ENCODE measurements around the gene ATP2B1.
"Not testable (repeated sequence)": the region's sequence is repeated elsewhere in the genome, so short reads cannot be mapped to it uniquely, and the experiment has no call there.

The ATP2B1 gene

DNA sequence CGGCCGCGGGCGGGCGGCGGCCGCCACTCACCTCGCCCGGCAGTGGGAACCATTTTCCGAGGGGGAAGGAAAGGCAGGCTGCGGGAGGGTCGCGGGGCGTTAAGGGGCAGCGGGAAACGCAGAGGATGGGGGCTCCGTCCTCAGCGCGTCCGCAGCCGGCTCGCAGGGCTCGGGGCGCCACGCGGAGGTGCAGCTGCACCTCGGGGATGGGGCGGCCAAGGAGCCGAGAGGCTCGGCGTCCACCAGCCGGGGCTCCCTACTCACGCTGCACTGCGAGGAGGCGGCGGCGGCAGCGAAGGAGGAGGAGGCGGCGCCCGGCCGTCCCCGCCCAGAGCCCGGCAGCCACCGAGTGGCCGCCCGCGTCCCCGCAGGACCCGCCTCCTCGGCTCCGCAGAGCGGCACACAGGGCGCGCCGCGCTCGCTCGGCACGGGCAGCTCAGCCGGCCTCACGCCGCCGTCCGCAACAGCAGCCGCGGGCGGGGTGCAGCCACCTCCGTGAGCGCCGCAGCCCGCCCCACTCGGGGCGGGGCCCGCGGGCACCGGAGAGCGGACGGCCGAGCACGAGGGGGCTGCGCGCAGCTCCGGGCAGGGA is at the start of gene ATP2B1:
ATP2B1 (minus strand) TSS at position 274 of the 592 bp plus-strand sequence. CDS start 52,952 bp downstream, outside the sequence.
- peak; percentile 53 for DNase-seq (ENCODE audit: low read depth, low spot score)

DNA sequence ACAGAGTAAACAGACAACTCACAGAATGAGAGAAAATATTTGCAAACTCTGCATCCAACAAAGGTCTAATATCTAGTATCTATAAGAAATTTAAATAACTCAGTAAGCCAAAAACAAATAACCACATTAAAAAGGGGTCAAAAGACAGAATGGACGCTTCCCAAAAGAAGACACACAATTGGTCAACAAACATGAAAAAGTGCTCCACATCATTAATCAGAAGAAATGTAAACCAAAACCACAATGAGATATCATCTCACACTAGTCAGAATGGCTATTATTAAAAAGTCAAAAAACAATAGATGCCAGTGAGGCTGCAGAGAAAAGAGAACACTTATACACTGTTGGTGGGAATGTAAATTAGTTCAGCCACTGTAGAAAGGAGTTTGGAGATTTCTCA is 49.3 kb upstream of the ATP2B1 start:
- DNase-seq (ENCODE audit: low read depth, low spot score) = not testable (repeated sequence)

DNA sequence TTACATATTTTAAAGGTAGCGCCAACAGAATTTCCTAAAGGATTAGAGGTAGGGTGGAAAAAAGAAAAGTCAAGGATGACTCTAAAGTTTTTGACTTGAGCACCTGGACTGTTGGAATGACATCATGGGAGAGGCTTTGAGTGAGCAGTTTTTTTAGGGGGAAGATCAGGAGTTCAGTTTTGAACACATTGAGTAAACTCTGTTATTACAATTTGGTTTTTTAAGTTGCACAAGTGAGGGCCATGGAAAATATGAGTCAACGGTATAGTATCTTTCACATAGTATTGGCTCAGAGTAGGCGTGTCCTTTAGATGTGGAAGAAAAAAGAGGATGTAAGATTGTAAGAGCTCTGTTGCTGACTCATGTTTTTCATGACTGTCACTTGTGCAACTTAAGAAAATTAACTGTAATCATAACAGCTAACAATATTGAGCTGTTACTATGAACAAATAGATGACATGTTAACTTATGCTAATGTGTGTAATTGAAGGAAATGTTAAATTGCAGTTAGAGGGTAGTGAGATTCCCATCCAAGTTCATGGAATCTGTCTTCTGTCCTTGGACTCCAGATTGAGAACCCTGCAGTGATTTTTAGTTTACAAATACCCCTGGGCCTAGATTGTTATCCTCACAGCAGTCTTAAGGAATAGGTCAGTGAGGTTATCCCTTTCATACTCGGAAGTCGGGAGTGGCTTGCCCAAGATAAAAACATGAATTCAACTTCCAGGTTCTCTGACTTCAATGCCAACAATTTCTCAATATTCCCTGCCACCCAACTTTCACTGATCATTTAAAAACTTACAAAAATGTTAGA is 48.2 kb upstream of the ATP2B1 start:
- peak; percentile 54 for DNase-seq (ENCODE audit: low read depth, low spot score)

DNA sequence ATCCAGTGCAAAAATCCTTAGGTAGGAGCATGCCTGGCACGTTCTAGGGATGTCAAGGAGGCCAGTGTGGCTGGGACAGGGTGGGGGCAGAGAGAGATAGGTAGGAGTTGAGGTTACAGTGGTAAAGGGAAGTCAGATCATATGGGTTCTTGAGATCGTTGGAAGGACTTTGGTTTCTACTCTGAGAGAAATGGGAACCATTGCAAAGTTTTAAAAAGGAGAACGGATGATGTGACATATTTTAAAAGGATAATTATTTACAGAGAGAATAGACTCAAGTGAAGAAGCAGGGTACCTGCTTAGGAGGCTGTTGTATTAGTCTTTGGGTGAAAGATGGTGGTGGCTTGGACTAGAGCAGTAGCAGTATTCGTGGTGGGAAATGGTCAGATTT is 47.6 kb upstream of the ATP2B1 start:
- no peak for DNase-seq (ENCODE audit: low read depth, low spot score)

DNA sequence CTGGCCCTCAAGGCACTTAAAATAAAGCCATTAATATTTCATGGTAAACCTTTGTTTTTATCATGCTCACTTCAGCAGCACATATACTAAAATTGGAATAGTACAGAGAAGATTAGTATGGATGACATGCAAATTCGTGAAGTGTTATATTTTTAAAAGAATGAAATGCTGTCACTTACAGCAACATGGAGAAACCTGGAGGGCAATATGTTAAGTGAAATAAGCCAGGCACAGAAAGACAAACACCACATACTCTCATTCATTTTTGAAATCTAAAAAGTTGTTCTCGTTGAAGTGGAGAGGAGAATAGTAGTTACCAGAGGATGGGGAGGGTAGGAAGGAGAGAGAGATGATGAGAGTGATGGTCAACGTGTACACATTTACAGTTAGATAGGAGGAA is 45.4 kb upstream of the ATP2B1 start:
- no peak for DNase-seq (ENCODE audit: low read depth, low spot score)

DNA sequence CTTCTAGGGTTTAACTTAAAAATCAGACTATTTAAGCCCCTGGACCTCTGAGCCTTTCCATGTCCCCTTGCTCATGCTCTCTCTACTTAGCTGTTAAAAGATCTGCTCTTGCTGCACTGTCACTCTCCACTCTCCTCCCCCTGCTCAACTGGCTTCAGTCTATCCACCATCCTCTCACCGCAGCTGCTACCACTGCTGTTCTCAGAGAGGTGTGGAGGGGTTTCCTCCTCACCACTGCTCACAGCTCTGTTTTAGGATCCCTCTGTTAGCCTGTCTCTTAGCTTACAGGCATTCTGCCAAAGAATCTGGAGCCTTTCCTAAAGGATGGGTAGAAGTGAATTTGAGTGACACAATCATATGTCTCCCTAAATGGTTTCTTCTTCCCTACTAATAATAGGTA is 43.7 kb upstream of the ATP2B1 start:
- no peak for DNase-seq (ENCODE audit: low read depth, low spot score)

DNA sequence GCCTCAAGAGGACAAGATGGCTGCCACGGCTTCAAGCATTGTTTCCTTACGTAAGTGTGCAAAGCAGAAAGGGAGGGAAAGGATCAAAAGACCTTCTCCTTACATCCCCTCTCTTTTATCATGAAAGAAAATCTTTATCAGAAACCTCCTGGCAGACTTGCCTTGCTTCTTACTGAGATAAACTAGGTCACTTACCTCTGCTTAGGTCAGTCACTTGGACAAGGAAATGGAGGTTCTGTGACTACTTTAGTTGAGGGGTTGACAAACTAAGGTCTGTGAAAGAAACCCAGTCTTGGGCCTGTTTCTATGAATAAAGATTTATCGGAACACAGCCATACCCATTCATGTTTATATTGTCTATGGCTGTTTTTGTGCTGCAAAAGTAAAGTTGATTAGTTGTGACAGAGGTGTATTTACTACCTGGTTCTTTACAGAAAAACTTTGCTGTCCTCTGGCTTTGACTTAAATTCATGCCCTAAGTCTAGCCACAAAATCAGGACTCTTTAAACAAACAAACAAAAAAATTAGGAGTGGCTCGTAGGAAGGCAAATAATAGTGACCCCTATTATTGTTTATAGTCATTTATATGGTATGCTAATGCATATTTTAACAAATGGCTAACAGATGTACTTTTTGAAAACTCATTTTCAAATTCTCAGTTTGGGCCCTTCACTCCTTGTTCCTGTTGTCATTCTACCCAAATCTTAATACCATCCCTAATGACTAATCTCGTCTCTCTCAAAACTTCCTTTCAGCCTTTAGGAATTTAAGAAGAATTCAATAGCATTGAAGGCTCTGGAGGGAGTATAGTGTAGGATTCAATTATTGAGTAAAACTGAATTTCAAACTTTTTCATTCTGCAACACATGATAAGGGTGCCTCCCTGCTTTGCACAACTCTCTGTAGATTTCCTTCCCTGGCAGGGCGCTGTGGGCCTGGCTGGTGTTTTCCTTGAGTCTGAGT is 42.0 kb upstream of the ATP2B1 start:
- DNase-seq (ENCODE audit: low read depth, low spot score) = no peak

DNA sequence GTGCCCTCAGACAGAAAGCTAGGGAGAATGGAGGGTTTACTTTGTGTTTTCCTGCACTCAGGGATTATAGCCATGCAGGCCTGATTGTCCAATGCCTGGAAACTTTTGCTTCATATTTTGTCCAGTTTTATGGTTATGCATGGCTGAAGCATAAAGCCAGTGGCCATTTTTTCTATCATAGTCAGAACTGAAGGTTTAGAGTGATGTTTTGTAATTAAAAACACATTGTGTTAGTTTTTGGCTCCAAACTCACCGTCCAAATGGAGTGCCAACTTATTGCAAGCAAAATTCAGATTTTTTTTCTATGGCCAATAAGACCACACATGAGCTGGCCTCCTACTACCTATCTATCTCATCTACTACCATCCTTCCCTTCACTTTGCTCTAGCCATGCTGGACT is 40.2 kb upstream of the ATP2B1 start:
- no peak for DNase-seq (ENCODE audit: low read depth, low spot score)

DNA sequence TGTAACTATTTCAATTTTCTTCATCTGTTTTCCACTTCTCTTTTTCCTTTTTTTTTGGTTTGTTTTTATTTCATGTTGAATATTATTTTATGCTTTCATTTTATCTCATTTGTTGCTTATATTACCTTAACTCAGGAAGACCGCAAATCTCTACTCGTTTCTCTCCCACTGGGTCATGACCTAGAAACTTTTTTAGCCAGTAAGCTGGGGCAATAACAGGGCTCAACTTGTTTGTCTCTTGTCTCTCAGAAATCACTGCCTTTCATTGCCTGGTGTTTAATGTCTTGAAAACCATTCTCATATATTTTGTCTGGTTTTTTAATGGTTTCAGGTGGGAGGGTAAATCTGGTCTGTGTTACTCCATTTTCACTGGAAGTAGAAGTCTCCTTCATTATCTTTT is 36.6 kb upstream of the ATP2B1 start:
- DNase-seq (ENCODE audit: low read depth, low spot score) = no peak

DNA sequence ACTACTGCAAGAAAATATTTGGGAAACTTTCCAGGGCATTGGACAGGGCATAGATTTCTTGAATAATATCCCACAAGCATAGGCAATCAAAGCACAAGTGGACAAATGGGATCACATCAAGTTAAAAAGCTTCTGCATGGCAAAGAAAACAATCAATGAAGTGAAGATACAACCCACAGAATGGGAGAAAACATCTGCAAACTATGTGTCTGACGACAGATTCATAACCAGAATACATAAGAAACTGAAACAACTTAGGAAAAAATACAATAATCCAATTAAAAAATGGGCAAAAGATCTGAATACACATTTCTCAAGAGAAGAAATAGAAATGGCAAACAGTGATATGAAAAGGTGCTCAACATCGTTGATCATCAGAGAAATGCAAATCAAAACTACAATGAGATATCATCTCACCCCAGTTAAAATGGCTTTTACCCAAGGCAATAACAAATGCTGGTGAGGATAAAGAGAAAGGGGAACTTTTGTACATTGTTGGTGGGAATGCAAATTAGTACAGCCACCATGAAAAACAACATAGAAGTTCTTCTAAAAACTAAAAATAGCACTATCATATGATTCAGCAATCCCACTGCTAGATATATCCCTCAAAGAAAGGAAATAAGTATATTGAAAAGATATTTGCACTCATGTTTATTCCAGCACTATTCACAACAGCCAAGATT is 33.8 kb upstream of the ATP2B1 start:
- DNase-seq (ENCODE audit: low read depth, low spot score) = no peak

DNA sequence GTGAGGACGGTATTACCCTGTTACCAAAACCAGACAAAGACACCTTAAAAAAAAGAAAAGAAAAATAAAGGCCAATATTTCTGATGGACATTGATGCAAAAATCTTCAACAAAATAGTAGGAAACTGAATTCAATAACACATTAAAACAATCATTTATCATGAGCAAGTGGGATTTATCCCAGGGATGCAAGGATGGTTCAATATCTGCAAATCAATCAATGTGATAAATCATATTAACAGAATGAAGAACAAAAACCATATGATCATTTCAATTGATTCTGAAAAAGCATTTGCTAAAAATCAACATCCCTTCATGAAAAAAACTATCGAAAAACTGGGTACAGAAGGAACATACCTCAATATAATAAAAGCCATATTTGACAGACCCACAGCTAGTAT is 32.3 kb upstream of the ATP2B1 start:
- DNase-seq (ENCODE audit: low read depth, low spot score) = no peak

DNA sequence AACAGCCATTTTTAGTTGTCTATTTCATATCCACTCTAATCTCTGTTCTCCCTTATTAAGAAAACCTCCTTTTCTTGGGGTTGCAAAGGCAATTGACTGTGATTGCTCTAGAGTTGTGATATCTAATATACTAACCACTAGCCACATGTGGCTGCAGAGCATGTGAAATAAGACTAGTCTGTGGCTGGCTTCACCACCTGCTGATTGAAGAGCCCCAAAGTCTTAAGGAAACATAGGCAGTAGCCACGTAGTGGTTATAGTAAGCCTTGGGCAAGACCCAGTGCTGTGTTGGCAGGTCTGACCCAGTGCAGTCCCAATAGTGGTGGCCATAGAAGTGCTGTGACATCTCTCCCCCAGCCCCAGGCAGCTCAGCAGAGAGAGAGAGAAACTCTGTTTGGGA is 28.4 kb upstream of the ATP2B1 start:
- DNase-seq (ENCODE audit: low read depth, low spot score) = no peak

DNA sequence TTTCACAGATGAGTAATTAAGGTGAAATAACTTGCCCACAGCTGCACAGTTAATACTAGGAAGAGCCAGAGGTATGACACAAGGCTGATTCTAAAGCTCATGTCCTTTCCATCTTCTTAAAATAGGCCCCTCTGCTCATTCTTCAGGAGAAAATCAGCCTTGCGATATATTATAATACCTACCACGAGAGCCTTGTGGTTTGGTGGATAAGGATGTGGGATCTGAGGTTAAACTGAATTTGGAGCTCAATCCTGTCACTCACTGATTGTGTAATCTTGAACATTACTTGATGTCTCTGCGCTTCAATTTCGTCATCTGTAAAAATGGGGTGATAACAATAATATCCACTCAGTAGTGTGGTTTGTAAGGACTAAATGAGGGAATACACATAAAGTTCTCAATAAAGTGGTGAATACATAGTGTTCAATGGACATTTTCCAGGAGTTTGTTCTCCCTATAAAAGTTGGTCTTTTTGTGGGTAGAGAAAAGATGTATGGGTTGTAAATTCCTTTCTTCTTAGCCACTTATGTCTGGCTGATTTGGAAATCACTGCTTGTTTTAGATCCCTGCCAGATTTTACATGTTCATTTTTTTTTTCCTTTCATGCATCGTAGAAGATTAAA is 25.1 kb upstream of the ATP2B1 start:
- peak; percentile 7 for DNase-seq (ENCODE audit: low read depth, low spot score)

DNA sequence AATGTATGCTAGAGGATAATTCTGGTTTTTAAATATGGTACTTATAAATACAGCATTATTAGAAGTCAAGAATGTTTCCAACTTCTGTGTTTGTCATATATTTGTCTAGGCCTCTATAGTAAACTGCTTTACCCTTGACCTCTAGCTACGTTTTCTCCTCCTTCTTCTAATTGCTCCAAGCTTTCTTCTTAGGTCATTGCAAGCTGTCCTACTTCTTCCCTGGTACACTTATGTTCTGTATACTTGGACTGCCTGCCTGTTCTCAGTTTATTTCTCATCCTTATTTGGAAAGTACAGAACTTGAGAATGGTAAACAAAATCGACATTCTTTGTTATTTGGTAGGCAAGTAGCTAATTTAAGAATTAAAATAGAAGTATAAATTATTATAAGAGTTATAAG is 23.9 kb upstream of the ATP2B1 start:
- no peak for DNase-seq (ENCODE audit: low read depth, low spot score)

DNA sequence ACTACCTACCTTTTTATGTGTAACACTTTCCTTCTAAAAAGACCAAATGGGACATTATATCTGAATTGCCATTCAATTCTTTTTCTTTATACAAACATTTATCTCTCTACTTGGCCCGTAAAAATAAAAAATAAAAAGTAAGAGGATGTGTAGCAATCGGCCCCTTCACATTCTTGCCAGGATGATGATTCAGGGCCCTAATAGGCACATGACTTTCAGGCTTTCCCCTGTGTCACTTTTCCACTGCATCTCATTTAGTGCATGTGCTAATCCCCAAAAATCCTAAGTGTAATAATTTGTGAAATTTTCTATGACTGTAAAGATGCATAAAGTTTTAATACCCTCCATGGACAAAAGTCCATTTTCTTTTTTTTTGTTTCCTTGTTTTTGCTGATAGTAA is 23.0 kb upstream of the ATP2B1 start:
- no peak for DNase-seq (ENCODE audit: low read depth, low spot score)

DNA sequence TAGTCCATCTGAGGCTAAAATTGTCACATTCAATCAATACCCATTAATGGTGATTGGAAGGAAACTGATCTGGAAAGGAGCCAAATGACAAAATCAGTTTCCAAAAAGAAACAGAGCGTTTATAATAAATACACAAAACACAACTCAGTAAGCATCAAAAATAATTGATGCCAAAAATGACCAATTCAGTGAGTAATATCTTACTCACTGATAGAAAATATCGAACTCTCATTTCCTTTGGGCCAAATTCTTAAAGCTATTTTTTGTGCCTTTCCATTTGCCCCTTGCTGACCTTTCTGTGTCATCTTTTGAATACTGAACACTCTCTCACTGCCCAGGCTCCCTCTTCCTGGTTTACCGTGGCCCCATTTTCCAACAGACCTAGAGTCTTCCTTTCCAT is 22.5 kb upstream of the ATP2B1 start:
- DNase-seq (ENCODE audit: low read depth, low spot score) = no peak

DNA sequence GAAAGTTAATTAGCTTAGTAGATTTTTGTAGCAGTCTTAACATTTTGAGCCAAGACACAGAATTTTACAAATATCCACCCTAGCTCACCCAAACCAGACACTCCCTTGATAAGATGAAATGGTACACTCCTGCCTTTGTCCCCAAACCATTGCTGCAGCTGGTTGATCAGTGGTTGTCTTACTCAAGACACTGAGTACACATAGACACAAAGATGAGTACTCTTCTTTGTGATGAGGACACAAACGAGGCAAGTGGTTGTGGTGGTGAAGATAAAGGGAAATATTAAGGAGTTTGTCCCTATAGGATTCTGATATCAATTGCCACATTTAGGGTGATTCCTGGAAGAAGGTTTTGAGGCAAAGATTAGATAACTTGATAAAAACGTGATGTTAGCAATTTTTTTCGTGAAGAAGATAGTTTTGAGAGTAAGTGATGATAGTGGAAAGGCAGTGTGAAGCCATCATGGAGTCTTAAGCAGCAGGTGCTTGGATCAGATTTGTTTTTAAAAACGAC is 21.4 kb upstream of the ATP2B1 start:
- no peak for DNase-seq (ENCODE audit: low read depth, low spot score)

DNA sequence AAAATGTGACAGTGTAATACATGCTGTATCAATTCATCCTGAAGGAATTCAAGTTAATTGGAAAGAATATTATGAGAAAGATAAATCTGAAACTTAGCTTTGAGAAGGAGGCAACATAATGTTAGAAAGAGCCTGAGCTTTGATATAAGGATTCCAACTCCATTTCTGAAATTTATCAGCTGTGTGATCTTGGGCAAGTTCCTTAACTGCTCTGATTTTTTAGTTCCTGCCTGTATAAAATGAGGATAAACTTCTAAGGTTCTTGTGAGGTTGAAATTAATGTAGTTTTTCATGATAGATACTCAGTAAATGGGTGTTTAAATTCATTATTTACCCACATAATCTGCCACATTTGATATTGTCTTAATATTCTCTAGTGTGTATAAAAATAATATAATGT is 14.6 kb upstream of the ATP2B1 start:
- no peak for DNase-seq (ENCODE audit: low read depth, low spot score)

DNA sequence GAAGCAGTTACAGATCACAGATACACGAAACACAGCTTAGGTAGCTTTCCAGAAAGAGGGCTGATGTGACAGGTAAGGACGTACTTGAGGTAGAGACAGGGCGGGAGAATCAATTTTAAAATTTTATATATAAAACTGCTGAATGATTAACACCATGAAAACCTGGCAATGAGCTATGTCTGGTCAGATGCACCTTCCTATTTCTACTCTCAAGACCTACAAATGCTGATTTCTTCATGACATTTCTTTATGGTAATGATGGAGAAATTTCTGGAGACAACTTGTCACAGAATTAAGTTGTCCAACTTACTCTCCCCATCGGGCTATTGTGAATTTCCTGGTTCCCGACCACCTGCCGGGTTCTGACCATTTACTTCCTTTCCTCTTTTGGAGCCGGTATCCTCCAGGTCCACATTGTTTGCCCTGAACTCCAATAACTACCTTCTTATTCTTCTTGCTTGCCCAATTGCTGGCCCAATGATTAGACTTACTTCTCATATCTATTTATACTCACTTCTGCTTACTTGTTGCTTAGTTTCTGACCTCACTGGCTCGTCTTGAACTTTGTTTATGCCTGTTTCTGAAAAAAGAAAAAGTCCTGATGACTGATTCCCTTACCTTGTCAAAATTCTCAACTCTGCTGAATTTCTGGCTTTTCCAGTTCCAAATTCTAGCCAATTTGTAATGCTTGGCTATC is 12.8 kb upstream of the ATP2B1 start:
- no peak for DNase-seq (ENCODE audit: low read depth, low spot score)

DNA sequence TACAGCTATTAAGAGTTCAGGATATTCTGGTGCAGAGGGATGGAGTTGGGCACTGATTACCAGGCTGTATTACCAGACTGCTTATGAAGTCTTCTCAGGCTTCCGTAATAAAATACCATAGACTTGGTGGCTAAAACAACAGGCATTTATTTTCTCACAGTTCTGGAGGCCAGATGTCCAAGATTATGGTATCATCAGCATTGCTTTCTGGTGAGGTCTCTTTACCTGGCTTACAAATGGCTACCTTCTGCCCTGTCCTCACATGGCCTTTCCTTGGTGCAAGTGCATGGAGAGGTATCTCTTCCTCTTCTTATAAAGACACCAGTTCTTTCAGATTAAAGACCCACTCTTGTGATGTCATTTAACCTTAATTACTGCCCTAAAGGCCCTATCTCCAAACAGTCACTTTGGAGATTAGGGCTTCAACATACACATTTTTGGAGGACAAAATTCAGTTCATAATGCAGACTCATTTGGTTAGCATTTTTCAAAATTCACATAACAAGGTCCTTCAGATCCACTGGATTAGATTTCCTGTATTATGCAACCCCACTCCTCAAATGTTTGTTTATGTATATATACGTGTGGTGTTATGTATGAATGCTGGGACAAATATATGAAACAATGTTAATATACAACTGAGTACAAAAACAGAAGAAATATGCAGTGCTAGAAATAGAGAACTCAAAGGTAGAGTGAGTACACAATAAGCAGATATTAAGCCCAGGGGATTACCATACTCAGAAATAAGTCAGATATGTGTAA is 9.3 kb upstream of the ATP2B1 start:
- DNase-seq (ENCODE audit: low read depth, low spot score) = no peak
